Colonic mucosa (tissue), 4 donors: ENCODE results near the gene CDH4. TPM values are rescaled to one million over a fixed set of nuclear protein-coding genes. Genes with fewer than 3 reads are reported as not detected.

Source experiments
- DNase-seq: peaks from one replicate; pipeline ENCODE4 v3.0.0-alpha.2; 2020
- H3K27ac ChIP-seq: fragments of 200-600 bp; one replicate; pipeline ENCODE4 v1.8.0; 2021
- H3K27me3 ChIP-seq: fragments of 200-600 bp; one replicate; pipeline ENCODE4 v1.8.0; 2021
- H3K36me3 ChIP-seq: fragments of 200-600 bp; one replicate; pipeline ENCODE4 v1.8.0; 2021
- H3K4me1 ChIP-seq: fragments of 200-600 bp; one replicate; pipeline ENCODE4 v1.8.0; 2021; ENCODE audit warnings: mild to moderate bottlenecking
- H3K4me3 ChIP-seq: fragments of 200-600 bp; one replicate; pipeline ENCODE4 v1.8.0; 2021
- H3K9ac ChIP-seq, 2 donors: one replicate each; pipeline ENCODE4 v1.7.0; 2013; ENCODE audit warnings: control low read depth in 2 of 2, low read depth in 2 of 2, low read length in 2 of 2
- H3K9me3 ChIP-seq: fragments of 200-600 bp; one replicate; pipeline ENCODE4 v1.8.0; 2021
- CTCF ChIP-seq: fragments of 200-600 bp; IDR thresholded peaks from one replicate; pipeline ENCODE4 v1.8.0; 2022; ENCODE audit warnings: antibody characterized with exemption, mild to moderate bottlenecking
- intact Hi-C: fragments of 100-400 bp; cut with DNase I; formaldehyde crosslinking; loops from one replicate; pipeline ENCODE4 v1.14.1; 2022
- total RNA-seq, 2 donors: library from RNA; stranded (reverse); fragmentation: NEBNext Ultra II Directional in 1 of 2; extraction: Animal tissue kit (Norgen Biotek cat#: 25700) in 1 of 2; gene quantifications; one replicate each; pipeline ENCODE4 v1.2.1, GENCODE V29; 2021
- donor health status: healthy.
- donor health status: DM: no; HTN: no; CAD: no.
- donor health status: DM: no; HTN: no; CAD: no.

The CDH4 gene
- total RNA-seq, 2 donors from 2014 or later = 0.08 TPM; not detected in 1

GRCh38 chr20:61354501-61354900 lies 102.4 kb downstream of the CDH4 start:
- DNase-seq = no peak
- Histone ChIP-seq H3K4me3 (no peak overlapping the region), H3K4me1 (no peaks in the 10 kb centered on the region), H3K27ac (no peak overlapping the region), H3K9me3 (no peaks in the 10 kb centered on the region), H3K36me3 (no peaks in the 10 kb centered on the region), H3K27me3 (no peaks in the 10 kb centered on the region), H3K9ac (no peak overlapping the region)
- TF ChIP-seq CTCF = no peak
- intact Hi-C loops = no loop called here

- Histone ChIP-seq H3K4me1 (no peaks in the 10 kb centered on the region), H3K9me3 (no peaks in the 10 kb centered on the region), H3K4me3 (no peak overlapping the region), H3K9ac (no peak overlapping the region), H3K27me3 (no peaks in the 10 kb centered on the region), H3K36me3 (no peaks in the 10 kb centered on the region), H3K27ac (no peak overlapping the region)
- intact Hi-C loops = no loop called here
- no peak for DNase-seq
- no peak for TF ChIP-seq CTCF
Observed at GRCh38 chr20:61354901-61355495, 102.9 kb downstream of the CDH4 start.

GRCh38 chr20:61355585-61355984 lies 103.5 kb downstream of the CDH4 start:
- Histone ChIP-seq H3K27ac (no peak overlapping the region), H3K36me3 (no peaks in the 10 kb centered on the region), H3K27me3 (no peaks in the 10 kb centered on the region), H3K4me3 (no peak overlapping the region), H3K4me1 (no peaks in the 10 kb centered on the region), H3K9me3 (no peaks in the 10 kb centered on the region), H3K9ac (no peak overlapping the region)
- no peak for DNase-seq
- TF ChIP-seq CTCF = no peak
- intact Hi-C loops = no loop called here

GRCh38 chr20:61356196-61356595 lies 104.1 kb downstream of the CDH4 start:
- no peak overlapping the region for H3K9ac ChIP-seq
- no peak for DNase-seq
- H3K27me3 ChIP-seq = no peaks in the 10 kb centered on the region
- no peaks in the 10 kb centered on the region for H3K4me1 ChIP-seq
- H3K36me3 ChIP-seq = no peaks in the 10 kb centered on the region
- H3K4me3 ChIP-seq = no peak overlapping the region
- no peaks in the 10 kb centered on the region for H3K9me3 ChIP-seq
- intact Hi-C loops = no loop called here
- no peak for TF ChIP-seq CTCF
- no peak overlapping the region for H3K27ac ChIP-seq

- H3K27me3 ChIP-seq = no peaks in the 10 kb centered on the region
- no peaks in the 10 kb centered on the region for H3K4me1 ChIP-seq
- H3K27ac ChIP-seq = no peak overlapping the region
- no peak overlapping the region for H3K4me3 ChIP-seq
- H3K9ac ChIP-seq = no peak overlapping the region
- intact Hi-C loops = no loop called here
- H3K36me3 ChIP-seq = no peaks in the 10 kb centered on the region
- no peak for TF ChIP-seq CTCF
- DNase-seq = no peak
- no peaks in the 10 kb centered on the region for H3K9me3 ChIP-seq
Observed at GRCh38 chr20:61357119-61357518, 105.1 kb downstream of the CDH4 start.
